Aorta (tissue), 5 donors: ENCODE data around the gene PTPRB. TPM values are rescaled to one million over a fixed set of nuclear protein-coding genes. Genes with fewer than 3 reads are reported as not detected.

ENCODE experiments used
- ATAC-seq: fragments of 200-7000 bp; cut with Tn5 transposase; one replicate; pipeline ENCODE4 v1.9.1; 2022; ENCODE audit warnings: moderate library complexity; ENCODE audit not compliant: low FRiP score
- DNase-seq, 2 donors: peaks; one replicate each; pipeline ENCODE4 v3.0.0-alpha.2; 2020
- H3K27ac ChIP-seq, 2 donors: one replicate each; pipeline ENCODE4 v1.5.1; 2013; ENCODE audit warnings: low read length in 2 of 2, mild to moderate bottlenecking in 2 of 2, moderate library complexity in 2 of 2, control low read depth in 1 of 2, inconsistent platforms in 1 of 2, low read depth in 1 of 2
- H3K27me3 ChIP-seq, 2 donors: one replicate each; pipeline ENCODE4 v1.6.1; 2013; ENCODE audit warnings: control low read depth in 1 of 2, low read length in 1 of 2, mild to moderate bottlenecking in 1 of 2, moderate library complexity in 1 of 2; ENCODE audit not compliant: insufficient read depth in 2 of 2, control insufficient read depth in 1 of 2
- H3K36me3 ChIP-seq, 2 donors: one replicate each; pipeline ENCODE4 v1.6.1; 2013; ENCODE audit warnings: control low read depth in 1 of 2, low read length in 1 of 2, mild to moderate bottlenecking in 1 of 2; ENCODE audit not compliant: insufficient read depth in 2 of 2, control insufficient read depth in 1 of 2
- H3K4me1 ChIP-seq, 2 donors: one replicate each; pipeline ENCODE4 v1.6.1; 2013; ENCODE audit warnings: low read length in 2 of 2, control low read depth in 1 of 2, mild to moderate bottlenecking in 1 of 2, moderate library complexity in 1 of 2; ENCODE audit not compliant: insufficient read depth in 2 of 2, control insufficient read depth in 1 of 2
- H3K4me3 ChIP-seq, 2 donors: one replicate each; pipeline ENCODE4 v1.5.1; 2013; ENCODE audit warnings: low read length in 2 of 2, control low read depth in 1 of 2, mild to moderate bottlenecking in 1 of 2
- H3K9me3 ChIP-seq: one replicate; pipeline ENCODE4 v1.6.1; 2013; ENCODE audit warnings: mild to moderate bottlenecking, low read length; ENCODE audit not compliant: control insufficient read depth
- WGBS, 2 donors: extraction: QIAGEN DNeasy Blood & Tissue Kit; methylation state at CpG; one replicate each; pipeline ENCODE4 v1.1.7; 2013; 5-methylcytosine and 5-hydroxymethylcytosine counted together
- intact Hi-C, 2 donors: fragments of 100-400 bp; cut with DNase I; formaldehyde crosslinking; loops; one replicate each; pipeline versions ENCODE4 v1.14.2 to v1.15.0; 2022
- polyA plus RNA-seq, 2 donors: library from polyadenylated mRNA; stranded (reverse); fragments of 200-250 nt; gene quantifications; one replicate each; pipeline ENCODE4 v1.2.3, GENCODE V29; 2013
- total RNA-seq, 2 donors: library from RNA; stranded (reverse); fragmentation: NEBNext Ultra II Directional; extraction: Animal tissue kit (Norgen Biotek cat#: 25700); gene quantifications; one replicate each; pipeline ENCODE4 v1.2.1, GENCODE V29; 2021
- donor health status: healthy with polysubstance abuse.
- donor health status: Bipolar disorder and iron deficiency.
- donor health status: DM: no; HTN: no; CAD: no.
- donor health status: DM: no; HTN: no; CAD: no.
- donor health status: DM: yes; HTN: yes; CAD: no.

The PTPRB gene
- total and polyA plus RNA-seq, 4 donors: 0.25 to 53.2 (median 20.1) TPM

DNA sequence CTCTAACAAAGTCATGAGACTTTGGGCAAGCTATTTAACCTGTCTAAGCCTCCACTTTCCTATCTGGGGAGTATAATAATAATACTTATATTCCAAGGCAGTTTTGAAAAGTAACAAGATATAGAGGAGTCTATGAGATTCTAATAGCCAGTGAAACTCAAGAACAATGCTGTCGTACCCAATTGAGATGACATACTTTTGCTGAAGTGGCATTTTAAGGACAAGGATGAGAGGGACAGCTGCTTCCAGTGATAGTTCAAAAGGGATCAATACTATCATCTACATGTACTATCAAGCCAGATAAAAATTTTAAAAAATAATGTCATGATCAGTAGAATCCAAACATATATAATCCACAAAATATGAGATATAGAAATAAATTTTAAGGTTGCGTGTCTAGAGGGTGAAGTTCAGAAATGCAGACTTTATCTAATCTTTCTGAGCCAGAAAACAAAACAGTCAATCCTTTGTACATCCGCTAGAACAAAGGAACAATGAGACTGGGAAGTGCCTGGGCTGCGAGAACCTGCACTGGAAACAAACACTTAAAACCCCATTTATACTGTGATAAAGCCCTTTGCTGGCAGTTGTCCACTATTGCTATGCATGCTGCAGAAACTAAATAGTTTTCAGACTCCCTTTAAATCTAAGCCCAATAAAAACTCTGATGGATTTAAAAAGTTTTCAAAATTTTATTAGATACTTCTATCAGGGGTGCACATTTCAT, 38.6 kb downstream of the PTPRB start:
- no peaks in the 10 kb centered on the region for H3K36me3 ChIP-seq
- H3K4me1 ChIP-seq: no peaks in the 10 kb centered on the region
- ATAC-seq (no peak), DNase-seq (no peak)
- no peak overlapping the region for H3K27ac ChIP-seq
- no peaks in the 10 kb centered on the region for H3K9me3 ChIP-seq
- H3K27me3 ChIP-seq: no peaks in the 10 kb centered on the region
- intact Hi-C loops: loop anchor here in 1 of 2 donors (10.0 kb wide), 2 partner anchors 256 to 416 kb away; no protein-coding TSS in a partner anchor
- H3K4me3 ChIP-seq: no peak overlapping the region
- WGBS, 2 donors: 44 to 46% methylated on average over 4 of the region's 4 CpGs

DNA sequence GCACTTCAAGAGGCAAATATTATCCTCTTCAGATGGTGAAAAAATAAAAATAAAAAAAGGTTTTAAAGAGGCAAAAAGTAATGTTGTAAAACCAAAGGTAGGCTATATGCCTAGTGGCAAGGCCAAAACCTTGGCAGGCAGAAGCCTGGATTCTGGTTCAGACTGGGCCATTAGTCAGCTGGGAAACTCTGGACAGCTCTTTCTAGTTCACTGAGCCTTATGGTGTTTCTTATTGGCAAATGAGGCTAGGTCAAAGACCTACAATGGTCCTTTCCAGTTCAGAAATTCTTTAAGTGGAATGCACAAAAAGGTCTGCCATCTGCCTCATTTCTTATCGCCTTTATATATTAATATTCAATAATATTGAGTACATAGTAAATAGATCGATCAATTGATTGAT, 44.6 kb downstream of the PTPRB start:
- no peaks in the 10 kb centered on the region for H3K4me1 ChIP-seq
- no peak overlapping the region for H3K4me3 ChIP-seq
- no peak overlapping the region for H3K27ac ChIP-seq
- no peaks in the 10 kb centered on the region for H3K36me3 ChIP-seq
- no peaks in the 10 kb centered on the region for H3K9me3 ChIP-seq
- no peaks in the 10 kb centered on the region for H3K27me3 ChIP-seq
- ATAC-seq (no peak), DNase-seq (no peak)
- 98 to 100% methylated on average over 2 of the region's 2 CpGs for WGBS, 2 donors
- intact Hi-C loops: loop anchor here in 1 of 2 donors (5.0 to 10.0 kb wide), 3 partner anchors 140 to 422 kb away; no protein-coding TSS in a partner anchor

DNA sequence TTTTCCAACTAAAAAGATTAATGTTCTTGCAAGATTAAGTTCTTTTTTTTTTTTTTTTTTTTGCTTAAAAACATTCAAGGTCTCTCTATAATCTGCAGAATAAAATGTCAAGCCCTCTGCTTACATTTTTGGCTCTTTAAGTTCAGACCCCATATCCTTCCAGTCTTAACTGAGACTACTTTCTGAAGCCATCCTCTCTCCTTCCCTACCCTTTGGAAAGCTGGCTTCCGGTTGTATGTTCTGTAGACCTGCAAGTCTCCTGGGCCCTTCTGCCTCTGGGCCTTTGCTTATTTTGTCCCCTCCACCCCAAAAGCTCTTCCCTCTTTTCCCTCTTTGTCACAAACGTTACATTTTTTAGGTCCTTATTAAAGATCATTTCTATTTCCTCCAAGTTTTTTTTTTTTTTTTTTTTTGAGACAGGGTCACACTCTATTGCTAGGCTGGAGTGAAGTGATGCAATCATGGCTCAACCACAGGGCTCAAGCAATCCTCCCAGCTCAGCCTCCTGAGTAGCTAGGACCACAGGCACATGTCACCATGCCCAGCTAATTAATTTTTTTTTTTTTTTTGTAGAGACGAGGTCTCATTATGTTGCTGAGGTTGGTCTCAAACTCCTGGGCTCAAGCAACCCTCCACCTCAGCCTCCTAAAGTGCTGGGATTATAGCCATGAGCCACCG, 46.5 kb downstream of the PTPRB start:
- intact Hi-C loops: loop anchor here (2.0 to 10.0 kb wide), 4 partner anchors 130 to 424 kb away; no protein-coding TSS in a partner anchor

DNA sequence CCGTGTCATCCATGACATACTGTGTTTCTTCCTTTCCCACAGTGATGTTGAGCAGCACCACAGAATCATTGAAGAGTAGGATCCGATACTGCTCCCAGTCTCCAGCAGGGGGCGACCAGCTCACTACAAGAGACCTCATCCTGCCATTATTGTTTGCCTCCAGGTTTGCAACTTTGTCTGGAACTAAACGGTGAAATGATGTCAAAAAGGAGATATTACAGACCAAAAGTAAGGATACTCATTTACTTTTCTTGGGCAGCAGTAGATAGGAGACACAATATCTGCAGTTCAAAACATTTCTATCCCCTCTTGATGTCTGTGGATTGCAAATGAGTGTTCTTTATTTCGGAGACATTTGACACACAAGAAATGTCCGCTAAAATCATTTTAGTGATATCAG, 47.2 kb downstream of the PTPRB start:
- ATAC-seq (peak; percentile 87), DNase-seq (peak; percentile 73 to 89)
- no peak overlapping the region for H3K4me3 ChIP-seq
- H3K9me3 ChIP-seq: no peaks in the 10 kb centered on the region
- intact Hi-C loops: loop anchor here (2.0 to 10.0 kb wide), 4 partner anchors 131 to 425 kb away; no protein-coding TSS in a partner anchor
- 31% methylated on average over 6 of the region's 6 CpGs for WGBS, 2 donors
- H3K36me3 ChIP-seq: no peaks in the 10 kb centered on the region
- H3K27me3 ChIP-seq: no peaks in the 10 kb centered on the region
- no peak overlapping the region for H3K27ac ChIP-seq
- H3K4me1 ChIP-seq: no peaks in the 10 kb centered on the region

More for the DNA sequence above, 46.5 kb downstream of the PTPRB start:
- DNase-seq: no peak
- no peak overlapping the region for H3K27ac ChIP-seq
- H3K4me1 ChIP-seq: no peaks in the 10 kb centered on the region
- no peak for ATAC-seq
- no peaks in the 10 kb centered on the region for H3K36me3 ChIP-seq
- H3K27me3 ChIP-seq: no peaks in the 10 kb centered on the region
- no peaks in the 10 kb centered on the region for H3K9me3 ChIP-seq
- 81 to 84% methylated on average over 4 of the region's 4 CpGs for WGBS, 2 donors
- H3K4me3 ChIP-seq: no peak overlapping the region

DNA sequence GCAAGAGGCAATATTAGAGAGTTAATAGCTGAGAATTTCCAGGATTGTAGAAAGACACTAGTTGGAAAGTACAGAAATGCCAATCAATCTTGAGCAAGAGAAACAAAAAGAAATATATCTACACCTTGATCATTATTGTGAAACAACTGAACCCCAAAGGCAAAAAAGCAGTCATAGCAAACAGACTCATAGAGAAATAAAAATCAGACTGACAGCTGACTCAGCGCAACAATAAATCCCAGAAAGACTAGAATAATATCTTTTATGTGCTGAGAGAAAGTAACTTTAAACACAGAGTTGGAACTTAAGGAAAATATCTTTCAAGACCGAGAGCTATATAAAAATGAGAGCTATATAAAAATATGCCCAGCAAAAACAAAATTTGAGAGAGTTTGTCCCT, 52.9 kb downstream of the PTPRB start:
- Histone ChIP-seq H3K9me3 (no peaks in the 10 kb centered on the region), H3K27me3 (no peaks in the 10 kb centered on the region), H3K4me1 (no peaks in the 10 kb centered on the region), H3K4me3 (no peak overlapping the region), H3K27ac (no peak overlapping the region), H3K36me3 (no peaks in the 10 kb centered on the region)
- DNase-seq (no peak), ATAC-seq (no peak)
- 72 to 75% methylated on average over 2 of the region's 2 CpGs for WGBS, 2 donors
- intact Hi-C loops: no loop called here

DNA sequence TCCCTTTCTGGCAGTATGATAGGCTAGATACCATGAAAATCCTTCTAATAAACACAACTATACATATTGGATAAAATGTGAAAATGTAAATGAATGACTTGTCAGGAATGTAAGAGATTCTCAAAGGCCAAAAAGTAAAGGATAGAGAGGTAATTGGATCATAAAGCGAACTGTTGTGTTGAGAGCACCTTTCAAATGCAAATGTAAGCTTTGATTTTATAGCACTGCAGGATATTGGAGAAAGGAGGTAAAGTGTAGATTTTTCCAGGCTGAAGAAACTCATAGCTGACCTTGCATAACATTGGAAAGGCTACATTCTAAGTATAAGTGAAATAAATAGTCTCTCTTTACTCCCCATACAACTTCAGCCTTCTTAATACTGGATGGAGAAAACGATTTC, 54.0 kb downstream of the PTPRB start:
- no peak for DNase-seq
- intact Hi-C loops: no loop called here
- Histone ChIP-seq H3K4me1 (no peaks in the 10 kb centered on the region), H3K27ac (no peak overlapping the region), H3K4me3 (no peak overlapping the region), H3K36me3 (no peaks in the 10 kb centered on the region), H3K9me3 (no peaks in the 10 kb centered on the region), H3K27me3 (no peaks in the 10 kb centered on the region)
- WGBS, 2 donors: 88 to 91% methylated on average over 2 of the region's 2 CpGs
- no peak for ATAC-seq

DNA sequence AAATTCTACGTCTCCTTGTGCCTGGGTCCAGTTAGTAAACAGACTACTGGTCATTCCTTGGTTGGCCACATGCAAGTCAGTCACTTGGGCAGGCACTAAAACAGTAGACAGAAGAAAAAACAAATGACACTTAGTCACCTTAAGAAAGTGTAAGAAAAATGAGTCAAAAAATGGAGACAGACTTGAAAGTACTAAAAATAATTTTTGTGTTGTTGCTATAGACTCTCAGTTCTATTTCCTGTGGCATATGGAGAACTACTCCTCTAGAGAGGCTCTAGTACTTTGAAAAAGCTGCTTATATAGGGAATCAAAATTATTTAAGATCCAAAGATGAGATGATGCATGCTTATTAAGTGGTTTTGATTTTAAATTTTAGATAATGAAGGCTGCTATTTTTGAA, 56.0 kb downstream of the PTPRB start:
- Histone ChIP-seq H3K27ac (no peak overlapping the region), H3K9me3 (no peaks in the 10 kb centered on the region), H3K27me3 (no peaks in the 10 kb centered on the region), H3K36me3 (no peaks in the 10 kb centered on the region), H3K4me1 (no peaks in the 10 kb centered on the region), H3K4me3 (no peak overlapping the region)
- intact Hi-C loops: no loop called here
- DNase-seq (no peak), ATAC-seq (no peak)
- 8 to 25% methylated on average over 1 of the region's 1 CpG for WGBS, 2 donors

DNA sequence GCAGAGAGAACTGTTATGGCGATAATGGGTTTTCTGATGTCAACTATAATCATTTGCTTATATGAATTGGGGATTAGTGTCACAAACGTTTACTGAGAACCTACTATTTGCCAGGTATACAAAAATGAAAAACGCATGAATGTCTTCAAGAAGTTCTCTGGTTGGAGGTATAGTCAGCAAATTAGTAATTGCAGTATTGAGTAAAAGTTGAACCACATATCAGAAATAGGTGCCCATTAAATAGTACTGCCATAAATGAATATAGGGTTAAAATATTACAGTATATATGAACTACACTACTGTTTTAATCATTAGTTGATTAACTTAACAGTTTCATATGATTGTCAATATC, 60.0 kb downstream of the PTPRB start:
- WGBS, 2 donors: 13 to 17% methylated on average over 3 of the region's 3 CpGs
- H3K9me3 ChIP-seq: no peaks in the 10 kb centered on the region
- H3K36me3 ChIP-seq: no peaks in the 10 kb centered on the region
- intact Hi-C loops: loop anchor here (2.0 to 5.0 kb wide), 3 partner anchors 680 to 698 kb away; no protein-coding TSS in a partner anchor
- H3K27me3 ChIP-seq: no peaks in the 10 kb centered on the region
- DNase-seq (no peak), ATAC-seq (no peak)
- H3K4me1 ChIP-seq: no peaks in the 10 kb centered on the region
- no peak overlapping the region for H3K4me3 ChIP-seq
- H3K27ac ChIP-seq: no peak overlapping the region
